Stimulated activated naive B cell treated with anti-CD40 and anti-IgM and Interleukin-4, amounts not matched to agents 10 μg/mL and 1 μg/mL and 100 μg/mL, for 72 hours (primary cell): Measurements from ENCODE around the gene C12orf54.
"Not testable (repeated sequence)": the region's sequence is repeated elsewhere in the genome, so short reads cannot be mapped to it uniquely, and the experiment has no call there.

Source experiments
- ATAC-seq, 2 donors: fragments of 150-1000 bp; cut with Tn5 transposase; replicated peaks; 2 replicates each; pipeline ENCODE4 v1.10.0; 2021; ENCODE audit warnings: moderate library complexity in 1 of 2
- DNase-seq: peaks from one replicate; pipeline ENCODE4 v3.0.0; 2021
- H3K27ac Mint-ChIP-seq: one replicate; pipeline ENCODE4 v1.8.0; 2022; ENCODE audit warnings: mild to moderate bottlenecking, mixed read lengths
- H3K27me3 Mint-ChIP-seq, 2 donors: one replicate each; pipeline ENCODE4 v1.8.0; 2022; ENCODE audit warnings: mixed read lengths in 2 of 2
- H3K36me3 Mint-ChIP-seq, 2 donors: one replicate each; pipeline ENCODE4 v1.8.0; 2022; ENCODE audit warnings: mixed read lengths in 2 of 2, mild to moderate bottlenecking in 1 of 2
- H3K4me1 Mint-ChIP-seq, 2 donors: one replicate each; pipeline ENCODE4 v1.8.0; 2022; ENCODE audit warnings: mixed read lengths in 2 of 2, mild to moderate bottlenecking in 1 of 2
- H3K4me3 Mint-ChIP-seq, 2 donors: one replicate each; pipeline ENCODE4 v1.8.0; 2022; ENCODE audit warnings: mild to moderate bottlenecking in 2 of 2, mixed read lengths in 2 of 2, moderate library complexity in 1 of 2
- H3K9me3 Mint-ChIP-seq, 2 donors: one replicate each; pipeline ENCODE4 v1.8.0; 2022; ENCODE audit warnings: mixed read lengths in 2 of 2, mild to moderate bottlenecking in 1 of 2

Gene C12orf54

DNA sequence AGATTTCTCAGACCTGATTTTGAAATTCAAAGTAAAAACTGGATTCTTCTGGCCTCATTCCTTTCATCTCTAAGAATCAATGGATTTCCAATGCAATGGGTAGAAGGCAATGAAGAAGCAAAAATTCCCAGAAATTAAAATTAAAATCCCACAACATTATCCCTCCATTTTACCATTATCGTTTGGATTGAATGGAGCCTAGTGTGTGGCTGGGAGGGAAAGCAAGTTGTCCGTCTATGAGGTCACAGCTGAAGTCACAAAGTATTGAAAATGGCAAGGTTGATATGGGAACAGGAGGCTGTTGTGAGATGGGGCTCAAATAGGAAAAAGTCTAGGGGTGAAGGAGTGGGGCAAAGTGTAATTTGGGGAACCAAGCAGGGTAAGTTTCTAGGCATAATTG is at the start of gene C12orf54:
C12orf54 (plus strand) TSS at position 301 of the 400 bp plus-strand sequence. CDS start 799 bp downstream, outside the sequence.
- ATAC-seq (no peak), DNase-seq (no peak)
- Mint-ChIP-seq H3K4me3 (no peak within 1 kb of the TSS), H3K4me1 (no peaks in the 10 kb centered on the region), H3K9me3 (peaks cover 0 to 3% of the 10 kb centered on the region in 2 donors), H3K27me3 (peaks cover 17 to 26% of the 10 kb centered on the region in 2 donors), H3K36me3 (no peaks in the 10 kb centered on the region), H3K27ac (no peak within 1 kb of the TSS)

DNA sequence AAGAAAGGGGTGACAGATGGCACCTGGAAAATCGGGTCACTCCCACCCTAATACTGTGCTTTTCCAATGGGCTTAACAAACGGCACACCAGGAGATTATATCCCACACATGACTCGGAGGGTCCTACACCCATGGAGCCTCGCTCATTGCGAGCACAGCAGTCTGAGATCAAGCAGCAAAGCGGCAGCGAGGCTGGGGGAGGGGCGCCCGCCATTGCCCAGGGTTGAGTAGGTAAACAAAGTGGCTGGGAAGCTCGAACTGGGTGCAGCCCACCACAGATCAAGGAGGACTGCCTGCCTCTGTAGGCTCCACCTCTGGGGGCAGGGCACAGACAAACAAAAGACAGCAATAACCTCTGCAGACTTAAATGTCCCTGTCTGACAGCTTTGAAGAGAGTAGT is 48.3 kb upstream of the C12orf54 start:
- H3K27me3 Mint-ChIP-seq = peaks cover 25 to 32% of the 10 kb centered on the region in 2 donors
- H3K4me1 Mint-ChIP-seq = not testable (repeated sequence)

DNA sequence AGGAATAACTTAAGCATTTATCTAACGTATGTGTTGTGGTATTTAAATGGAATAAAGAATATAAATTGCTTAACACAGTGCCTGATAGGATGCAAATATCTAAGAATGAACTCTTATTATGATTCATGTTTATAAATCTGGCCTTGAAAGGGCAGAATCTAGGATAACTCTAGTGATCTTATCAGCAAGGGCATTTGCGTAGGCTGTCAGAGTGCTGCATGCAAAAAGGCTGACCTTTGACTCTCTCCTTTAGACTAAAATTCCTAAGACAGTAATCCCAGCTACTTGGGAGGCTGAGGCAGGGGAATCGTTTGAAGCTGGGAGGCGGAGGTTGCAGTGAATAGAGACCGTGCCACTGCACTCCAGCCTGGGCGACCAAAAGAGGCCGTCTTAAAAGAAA is 41.2 kb upstream of the C12orf54 start:
- DNase-seq (no peak), ATAC-seq (no peak)
- no peak overlapping the region for H3K4me3 Mint-ChIP-seq
- H3K4me1 Mint-ChIP-seq = no peaks in the 10 kb centered on the region
- H3K9me3 Mint-ChIP-seq = peaks cover 0 to 2% of the 10 kb centered on the region in 2 donors
- no peaks in the 10 kb centered on the region for H3K36me3 Mint-ChIP-seq
- peaks cover 14 to 21% of the 10 kb centered on the region in 2 donors for H3K27me3 Mint-ChIP-seq
- H3K27ac Mint-ChIP-seq = no peak overlapping the region

More for the DNA sequence above, 48.3 kb upstream of the C12orf54 start:
- DNase-seq, ATAC-seq, H3K27ac Mint-ChIP-seq, H3K36me3 Mint-ChIP-seq, H3K4me3 Mint-ChIP-seq: not testable (repeated sequence)
- peaks cover 8 to 15% of the 10 kb centered on the region in 2 donors for H3K9me3 Mint-ChIP-seq

DNA sequence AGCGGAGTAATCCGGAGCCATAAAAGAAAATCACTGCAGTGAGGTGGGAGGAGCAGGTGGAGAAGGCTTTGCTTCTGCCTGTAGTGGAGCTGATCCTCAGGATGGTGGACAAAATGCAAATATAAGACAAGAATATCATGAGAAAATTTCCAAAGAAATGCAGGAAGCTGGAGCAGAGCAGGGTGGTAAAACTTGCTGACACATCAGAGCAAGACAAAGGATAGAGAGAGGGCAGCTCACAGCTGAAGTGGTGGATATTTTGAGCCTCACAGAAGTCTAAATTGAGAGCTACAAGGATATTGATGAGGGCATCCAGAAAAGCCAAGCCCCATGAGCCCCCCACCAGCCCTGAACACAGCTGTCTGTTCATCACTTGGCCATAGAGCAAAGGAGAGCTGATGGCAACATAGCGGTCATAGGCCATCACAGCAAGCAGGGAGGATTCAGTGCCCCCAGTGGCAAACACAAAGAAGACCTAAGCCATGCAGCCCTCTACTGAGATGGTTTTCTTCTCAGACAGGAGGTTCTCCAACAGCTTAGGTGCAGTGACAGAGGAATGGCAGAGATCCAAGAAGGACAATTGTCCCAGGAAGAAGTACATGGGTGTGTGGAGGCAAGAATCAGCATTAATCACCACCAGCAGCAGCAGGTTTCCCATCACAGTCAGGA is 40.0 kb upstream of the C12orf54 start:
- H3K4me1 Mint-ChIP-seq = no peaks in the 10 kb centered on the region
- H3K27me3 Mint-ChIP-seq = peaks cover 13 to 15% of the 10 kb centered on the region in 2 donors
- H3K27ac Mint-ChIP-seq = no peak overlapping the region
- H3K4me3 Mint-ChIP-seq = no peak overlapping the region
- H3K36me3 Mint-ChIP-seq = no peaks in the 10 kb centered on the region
- no peak for ATAC-seq
- no peaks in the 10 kb centered on the region for H3K9me3 Mint-ChIP-seq
- DNase-seq = no peak

DNA sequence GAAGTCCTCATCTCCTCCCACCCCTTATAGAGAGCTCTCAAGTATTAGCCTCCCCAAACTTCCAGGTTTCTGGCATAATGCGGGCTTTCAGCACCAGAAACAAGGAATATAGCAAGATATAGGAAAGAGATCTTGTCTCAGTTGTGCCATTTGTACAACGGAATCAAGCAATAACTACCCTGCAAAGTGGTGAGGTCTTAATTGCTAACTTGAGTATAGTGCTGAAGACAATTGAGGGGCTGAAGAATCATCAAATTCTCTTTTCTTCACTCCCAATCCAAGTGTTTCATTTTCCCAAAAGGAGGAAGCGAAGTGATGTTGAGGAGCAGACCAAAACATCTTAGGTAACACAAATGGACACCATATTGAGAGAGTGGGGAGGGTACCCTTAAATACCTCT is 36.8 kb upstream of the C12orf54 start:
- no peak overlapping the region for H3K4me3 Mint-ChIP-seq
- peaks cover 21 to 24% of the 10 kb centered on the region in 2 donors for H3K27me3 Mint-ChIP-seq
- H3K4me1 Mint-ChIP-seq = no peaks in the 10 kb centered on the region
- H3K9me3 Mint-ChIP-seq = peaks cover 4 to 5% of the 10 kb centered on the region in 2 donors
- DNase-seq = no peak
- H3K36me3 Mint-ChIP-seq = peaks cover 2 to 3% of the 10 kb centered on the region in 2 donors
- H3K27ac Mint-ChIP-seq = no peak overlapping the region
- no peak for ATAC-seq

DNA sequence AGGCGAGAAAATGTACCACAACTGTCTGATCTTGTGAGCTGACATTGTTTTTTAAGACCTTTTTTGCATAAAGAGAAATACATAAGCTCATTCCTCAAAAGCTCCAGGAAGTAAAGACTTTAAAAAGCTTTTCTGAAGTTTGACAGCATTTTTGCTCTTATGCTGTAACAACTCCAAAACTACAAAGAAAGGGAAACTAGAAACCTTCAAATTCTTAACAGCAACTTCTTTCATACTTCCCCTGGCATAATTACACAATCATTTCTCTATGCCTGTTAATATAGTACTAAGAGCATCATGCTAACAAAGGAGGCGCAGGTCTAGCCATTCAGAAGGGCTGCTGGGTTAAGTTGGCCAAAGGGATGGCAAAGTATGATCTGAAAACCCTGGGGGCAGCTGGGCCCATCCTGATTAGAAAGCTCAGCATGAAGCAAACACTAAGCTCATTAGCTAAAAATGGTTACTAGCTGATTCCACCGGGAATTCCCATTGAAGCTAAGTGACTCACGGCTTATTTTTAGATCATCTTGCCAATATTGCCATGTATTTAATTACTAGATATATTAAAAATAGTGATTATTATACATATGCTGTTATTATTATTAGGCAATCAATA is 36.0 kb upstream of the C12orf54 start:
- ATAC-seq = no peak

DNA sequence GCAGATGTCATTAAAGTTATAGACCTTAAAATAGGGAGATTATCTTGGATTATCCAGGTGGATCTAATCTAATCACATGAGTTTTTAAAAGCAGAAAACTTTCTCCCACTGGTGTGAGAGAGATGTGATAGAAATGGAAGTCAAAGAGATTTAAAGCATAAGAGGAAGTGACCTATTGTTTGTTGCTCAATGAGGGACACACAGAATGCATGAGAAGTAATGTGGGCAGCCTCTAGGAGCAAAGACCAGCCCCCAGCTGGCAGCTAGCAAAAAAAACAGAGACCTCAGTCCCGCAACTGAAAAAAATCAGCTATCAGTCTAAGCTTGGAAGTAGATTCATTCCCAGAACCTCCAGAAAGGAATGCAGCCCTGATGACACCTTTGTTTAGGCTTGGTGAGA is 34.5 kb upstream of the C12orf54 start:
- Mint-ChIP-seq H3K36me3 (peaks cover 2 to 3% of the 10 kb centered on the region in 2 donors), H3K4me3 (no peak overlapping the region), H3K4me1 (no peaks in the 10 kb centered on the region), H3K27ac (no peak overlapping the region), H3K27me3 (peaks cover 17 to 29% of the 10 kb centered on the region in 2 donors), H3K9me3 (peaks cover 4 to 5% of the 10 kb centered on the region in 2 donors)
- ATAC-seq (no peak), DNase-seq (no peak)

More for the DNA sequence above, 36.0 kb upstream of the C12orf54 start:
- Mint-ChIP-seq H3K36me3 (peaks cover 2 to 3% of the 10 kb centered on the region in 2 donors), H3K27ac (no peak overlapping the region), H3K27me3 (peaks cover 24 to 31% of the 10 kb centered on the region in 2 donors), H3K4me3 (no peak overlapping the region), H3K4me1 (no peaks in the 10 kb centered on the region), H3K9me3 (peaks cover 4 to 5% of the 10 kb centered on the region in 2 donors)
- no peak for DNase-seq

DNA sequence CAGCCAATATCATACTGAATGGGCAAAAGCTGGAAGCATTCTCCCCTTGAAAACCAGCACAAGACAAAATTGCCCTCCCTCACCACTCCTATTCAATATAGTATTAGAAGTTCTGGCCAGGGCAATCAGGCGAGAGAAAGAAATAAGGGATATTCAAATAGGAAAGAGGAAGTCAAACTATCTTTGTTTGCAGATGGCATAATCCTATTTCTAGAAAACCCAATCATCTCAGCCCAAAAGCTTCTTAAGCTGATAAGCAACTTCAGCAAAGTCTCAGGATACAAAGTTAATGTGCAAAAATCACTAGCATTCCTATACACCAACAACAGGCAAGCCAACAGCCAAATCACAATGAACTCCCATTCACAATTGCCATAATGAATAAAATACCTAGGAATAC is 30.9 kb upstream of the C12orf54 start:
- no peak overlapping the region for H3K27ac Mint-ChIP-seq
- no peak overlapping the region for H3K4me3 Mint-ChIP-seq
- peaks cover 5 to 9% of the 10 kb centered on the region in 2 donors for H3K9me3 Mint-ChIP-seq
- peaks cover 2 to 3% of the 10 kb centered on the region in 2 donors for H3K36me3 Mint-ChIP-seq
- ATAC-seq (no peak), DNase-seq (no peak)
- no peaks in the 10 kb centered on the region for H3K4me1 Mint-ChIP-seq
- H3K27me3 Mint-ChIP-seq = peaks cover 11 to 21% of the 10 kb centered on the region in 2 donors

DNA sequence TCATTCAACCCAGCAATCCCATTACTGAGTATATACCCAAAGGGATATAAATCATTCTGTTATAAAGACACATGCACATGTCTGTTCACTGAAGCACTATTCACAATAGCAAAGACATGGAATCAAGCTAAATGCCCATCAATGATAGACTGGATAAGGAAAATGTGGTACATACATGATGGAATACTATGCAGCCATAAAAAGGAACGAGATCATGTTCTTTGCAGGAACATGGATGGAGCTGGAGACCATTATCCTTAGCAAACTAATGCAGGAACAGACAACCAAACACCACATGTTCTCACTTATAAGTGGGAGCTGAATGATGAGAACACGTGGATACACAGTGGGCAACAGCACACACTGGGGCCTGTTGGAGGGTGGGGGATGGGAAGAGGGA is 29.3 kb upstream of the C12orf54 start:
- DNase-seq, H3K9me3 Mint-ChIP-seq, H3K4me1 Mint-ChIP-seq, ATAC-seq, H3K27ac Mint-ChIP-seq, H3K36me3 Mint-ChIP-seq, H3K4me3 Mint-ChIP-seq: not testable (repeated sequence)
- peaks cover 11 to 28% of the 10 kb centered on the region in 2 donors for H3K27me3 Mint-ChIP-seq

DNA sequence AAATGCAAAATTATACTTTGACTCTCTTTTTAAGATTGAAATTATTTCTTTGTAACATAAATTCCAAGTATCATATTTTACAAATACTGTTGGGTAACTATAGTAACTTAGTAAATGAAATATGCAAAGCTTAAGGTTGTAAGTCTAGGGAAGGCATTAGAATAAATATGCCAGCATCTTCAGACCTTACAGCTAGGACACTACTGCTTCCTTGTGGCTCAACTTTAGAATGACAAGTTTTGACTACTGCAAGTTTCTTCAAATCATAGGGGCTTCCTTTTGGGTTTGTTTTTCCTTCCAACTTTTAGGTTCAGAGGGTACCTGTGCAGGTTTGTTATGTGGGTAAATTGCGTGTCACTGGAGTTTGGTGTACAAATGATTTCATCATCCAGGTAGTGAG is 27.6 kb upstream of the C12orf54 start:
- DNase-seq = no peak
- H3K4me1 Mint-ChIP-seq = no peaks in the 10 kb centered on the region
- H3K27me3 Mint-ChIP-seq = peaks cover 26 to 29% of the 10 kb centered on the region in 2 donors
- H3K36me3 Mint-ChIP-seq = peaks cover 2 to 3% of the 10 kb centered on the region in 2 donors
- H3K27ac Mint-ChIP-seq = no peak overlapping the region
- peaks cover 5 to 9% of the 10 kb centered on the region in 2 donors for H3K9me3 Mint-ChIP-seq
- no peak for ATAC-seq
- no peak overlapping the region for H3K4me3 Mint-ChIP-seq

DNA sequence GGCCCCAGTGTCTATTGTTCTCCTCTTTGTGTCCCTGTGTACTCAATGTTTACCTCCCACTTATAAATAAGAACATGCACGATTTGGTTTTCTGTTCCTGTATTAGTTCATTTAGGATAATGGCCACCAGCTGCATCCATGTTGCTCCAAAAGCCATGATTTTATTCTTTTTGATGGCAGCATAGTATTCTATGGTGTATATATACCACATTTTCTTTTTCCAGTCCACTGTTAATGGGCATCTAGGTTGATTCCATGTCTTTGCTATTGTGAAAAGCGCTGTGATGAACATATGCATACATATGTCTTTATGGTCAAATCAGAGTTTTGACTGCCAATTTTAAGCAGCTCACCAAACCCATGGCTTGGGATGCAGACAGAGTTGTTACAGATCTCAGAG is 27.2 kb upstream of the C12orf54 start:
- ATAC-seq (no peak), DNase-seq (no peak)
- no peak overlapping the region for H3K27ac Mint-ChIP-seq
- peaks cover 2 to 7% of the 10 kb centered on the region in 2 donors for H3K9me3 Mint-ChIP-seq
- H3K4me3 Mint-ChIP-seq = no peak overlapping the region
- H3K4me1 Mint-ChIP-seq = no peaks in the 10 kb centered on the region
- no peaks in the 10 kb centered on the region for H3K36me3 Mint-ChIP-seq
- peaks cover 22 to 25% of the 10 kb centered on the region in 2 donors for H3K27me3 Mint-ChIP-seq

DNA sequence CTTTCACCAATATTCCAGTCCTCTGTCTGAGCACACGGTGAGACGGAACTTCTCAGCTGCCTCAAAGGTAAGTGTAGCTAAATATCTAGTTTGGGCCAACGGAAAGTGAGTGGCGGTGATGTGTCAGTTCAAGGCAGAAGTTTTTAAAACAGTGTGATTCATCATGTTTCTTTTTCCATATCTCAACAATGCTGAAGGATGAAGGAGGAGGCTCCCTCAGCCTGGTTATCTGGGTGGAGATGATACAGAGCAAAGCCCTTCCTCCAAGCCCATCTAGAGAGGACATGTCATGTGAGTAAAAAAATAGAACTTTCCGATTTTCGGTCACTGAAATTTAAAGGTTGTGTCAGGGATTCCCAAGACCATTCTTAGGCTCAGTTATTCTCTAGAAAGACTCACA is 23.0 kb upstream of the C12orf54 start:
- Mint-ChIP-seq H3K4me3 (no peak overlapping the region), H3K9me3 (peaks cover 4 to 5% of the 10 kb centered on the region in 2 donors), H3K4me1 (no peaks in the 10 kb centered on the region), H3K36me3 (no peaks in the 10 kb centered on the region), H3K27ac (no peak overlapping the region), H3K27me3 (peaks cover 32 to 38% of the 10 kb centered on the region in 2 donors)
- ATAC-seq = no peak
- no peak for DNase-seq

DNA sequence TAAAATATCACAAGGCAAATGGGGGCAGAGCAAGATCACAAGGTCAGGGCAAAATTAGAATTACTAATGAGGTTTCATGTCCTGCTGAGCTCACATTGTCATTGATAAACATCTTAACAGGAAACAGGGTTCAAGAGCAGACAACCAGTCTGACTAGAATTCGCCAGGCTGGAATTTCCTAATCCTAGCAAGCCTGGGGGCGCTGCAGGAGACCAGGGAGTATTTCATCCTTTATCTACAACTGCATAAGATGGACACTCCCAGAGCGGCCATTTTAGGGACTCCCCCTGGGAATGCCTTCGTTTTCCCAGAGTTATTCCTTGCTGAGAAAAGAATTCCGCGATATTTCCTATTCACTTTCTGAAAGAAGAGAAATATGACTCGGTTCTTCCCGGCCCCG is 13.3 kb upstream of the C12orf54 start:
- not testable (repeated sequence) for H3K4me3 Mint-ChIP-seq, ATAC-seq, H3K4me1 Mint-ChIP-seq, H3K27ac Mint-ChIP-seq, DNase-seq, H3K36me3 Mint-ChIP-seq
- peaks cover 20 to 30% of the 10 kb centered on the region in 2 donors for H3K27me3 Mint-ChIP-seq
- H3K9me3 Mint-ChIP-seq = peaks cover 37 to 38% of the 10 kb centered on the region in 2 donors

DNA sequence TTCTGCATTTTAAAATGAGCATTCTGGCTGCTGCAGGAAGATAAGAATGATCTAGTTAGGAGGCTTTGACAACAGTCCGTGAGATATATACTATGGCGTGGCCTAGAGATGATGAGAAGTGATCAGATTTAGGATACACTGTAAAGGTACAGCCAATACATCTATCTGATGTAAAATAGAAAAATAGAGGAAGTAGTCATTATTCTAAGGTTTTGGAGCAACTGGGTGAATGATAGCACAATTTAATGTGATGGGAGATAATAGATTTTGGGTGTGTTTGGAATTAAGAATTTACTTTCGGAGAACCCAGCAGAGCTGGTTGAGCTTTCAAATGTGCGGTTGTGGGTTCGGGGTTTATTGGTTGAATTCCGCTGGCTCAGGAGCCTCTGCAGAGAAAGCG is 10.0 kb upstream of the C12orf54 start, which contains the start of gene ANP32D:
ANP32D (plus strand) TSS at position 301 of the 400 bp plus-strand sequence. CDS start 106 bp downstream, outside the sequence.
- H3K9me3 Mint-ChIP-seq = peaks cover 37 to 38% of the 10 kb centered on the region in 2 donors

DNA sequence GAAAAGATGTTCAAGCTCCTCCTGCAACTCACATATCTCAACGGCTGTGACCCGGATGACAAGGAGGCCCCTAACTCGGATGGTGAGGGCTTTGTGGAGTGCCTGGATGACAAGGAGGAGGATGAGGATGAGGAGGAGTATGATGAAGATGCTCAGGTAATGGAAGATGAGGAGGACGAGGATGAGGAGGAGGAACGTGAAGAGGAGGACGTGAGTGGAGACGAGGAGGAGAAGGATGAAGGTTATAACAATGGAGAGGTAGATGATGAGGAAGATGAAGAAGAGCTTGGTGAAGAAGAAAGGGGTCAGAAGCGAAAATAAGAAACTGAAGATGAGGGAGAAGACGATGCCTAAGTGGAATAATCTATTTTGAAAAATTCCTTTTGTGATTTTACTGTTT is 9.2 kb upstream of the C12orf54 start:
- Mint-ChIP-seq H3K27ac (no peak overlapping the region), H3K36me3 (peaks cover 3 to 4% of the 10 kb centered on the region in 2 donors), H3K4me1 (no peaks in the 10 kb centered on the region)

More for the DNA sequence above, 10.0 kb upstream of the C12orf54 start, which contains the start of gene ANP32D:
- H3K36me3 Mint-ChIP-seq = peaks cover 3 to 4% of the 10 kb centered on the region in 2 donors
- ATAC-seq (no peak), DNase-seq (no peak)
- H3K4me1 Mint-ChIP-seq = no peaks in the 10 kb centered on the region
- no peak within 1 kb of the TSS for H3K27ac Mint-ChIP-seq
- no peak within 1 kb of the TSS for H3K4me3 Mint-ChIP-seq
- peaks cover 22 to 42% of the 10 kb centered on the region in 2 donors for H3K27me3 Mint-ChIP-seq

More for the DNA sequence above, 9.2 kb upstream of the C12orf54 start:
- Mint-ChIP-seq H3K9me3 (peaks cover 34 to 36% of the 10 kb centered on the region in 2 donors), H3K4me3 (no peak overlapping the region), H3K27me3 (peaks cover 22 to 47% of the 10 kb centered on the region in 2 donors)
- DNase-seq (no peak), ATAC-seq (no peak)
